Stimulated activated CD8-positive, alpha-beta memory T cell treated with anti-CD3 and anti-CD28 coated beads, Interleukin-15, amount 100 ng/mL, for 1 hour (primary cell): Measurements from ENCODE around the gene RELA.
A peak's percentile ranks its signal among the peaks of the same experiment; 100 is the strongest.
"Not testable (repeated sequence)": the region's sequence is repeated elsewhere in the genome, so short reads cannot be mapped to it uniquely, and the experiment has no call there.

Source experiments
- DNase-seq: peaks from one replicate; pipeline ENCODE4 v3.0.0-alpha.2; 2020; ENCODE audit warnings: low read depth

Gene RELA

GRCh38 chr11:65662799-65663638, at the start of gene RELA:
TSS of gene RELA (minus strand) at chr11:65662916. CDS start at chr11:65662832, 84 bp downstream.
- DNase-seq, result peak; percentile 69

GRCh38 chr11:65711785-65712632, 49.3 kb upstream of the RELA start, which contains the start of gene KAT5:
TSS of gene KAT5 (plus strand) at chr11:65712252. CDS start at chr11:65712268, 16 bp downstream.
- peak; percentile 95 for DNase-seq

GRCh38 chr11:65710421-65710820, 47.7 kb upstream of the RELA start:
- no peak for DNase-seq

GRCh38 chr11:65709661-65710060, 46.9 kb upstream of the RELA start:
- DNase-seq, result no peak

- no peak for DNase-seq
Measured at GRCh38 chr11:65708451-65708850, 45.7 kb upstream of the RELA start.

- not testable (repeated sequence) for DNase-seq
Measured at GRCh38 chr11:65707002-65707401, 44.3 kb upstream of the RELA start.

GRCh38 chr11:65706303-65706763, 43.6 kb upstream of the RELA start:
- peak; percentile 67 for DNase-seq

- DNase-seq, result no peak
Measured at GRCh38 chr11:65703846-65704245, 41.1 kb upstream of the RELA start.

GRCh38 chr11:65701686-65702085, 39.0 kb upstream of the RELA start:
- DNase-seq, result no peak

GRCh38 chr11:65700399-65700798, 37.7 kb upstream of the RELA start:
- no peak for DNase-seq

GRCh38 chr11:65699306-65699705, 36.6 kb upstream of the RELA start:
- no peak for DNase-seq

GRCh38 chr11:65698205-65698604, 35.5 kb upstream of the RELA start:
- DNase-seq, result no peak

GRCh38 chr11:65696802-65697552, 34.3 kb upstream of the RELA start:
- no peak for DNase-seq

GRCh38 chr11:65695459-65696241, 32.9 kb upstream of the RELA start:
- DNase-seq, result no peak

GRCh38 chr11:65692367-65692766, 29.7 kb upstream of the RELA start:
- no peak for DNase-seq

- not testable (repeated sequence) for DNase-seq
Measured at GRCh38 chr11:65691847-65692246, 29.1 kb upstream of the RELA start.

GRCh38 chr11:65685981-65686380, 23.3 kb upstream of the RELA start:
- no peak for DNase-seq

GRCh38 chr11:65683480-65683879, 20.8 kb upstream of the RELA start:
- DNase-seq, result not testable (repeated sequence)

GRCh38 chr11:65680192-65680743, 17.6 kb upstream of the RELA start:
- DNase-seq, result no peak

GRCh38 chr11:65672982-65673381, 10.3 kb upstream of the RELA start:
- no peak for DNase-seq
